Vagina (tissue), 2 donors: Measurements from ENCODE around the gene FGD2. TPM values are rescaled to one million over a fixed set of nuclear protein-coding genes. Genes with fewer than 3 reads are reported as not detected.

ENCODE experiments used
- DNase-seq, 2 donors: peaks; one replicate each; pipeline ENCODE4 v3.0.0-alpha.2; 2017; ENCODE audit errors: extremely low spot score in 2 of 2
- H3K27ac ChIP-seq: fragments of 200-600 bp; sonication (generic); one replicate; pipeline ENCODE4 v1.5.1; 2019
- H3K27me3 ChIP-seq: fragments of 200-600 bp; sonication (generic); one replicate; pipeline ENCODE4 v1.5.1; 2019
- H3K36me3 ChIP-seq, 2 donors: fragments of 200-600 bp; sonication (generic); one replicate each; pipeline ENCODE4 v1.5.1; 2017 to 2019
- H3K4me1 ChIP-seq: fragments of 200-600 bp; sonication (generic); one replicate; pipeline ENCODE4 v1.5.1; 2019
- H3K4me3 ChIP-seq, 2 donors: fragments of 200-600 bp; sonication (generic); 1 replicate in 1 of 2; 2 replicates in 1 of 2; pipeline ENCODE4 v1.5.1; 2016 to 2019
- H3K9me3 ChIP-seq: fragments of 200-600 bp; sonication (generic); one replicate; pipeline ENCODE4 v1.5.1; 2019
- POLR2A ChIP-seq, 2 donors: fragments of 450-650 bp; IDR thresholded peaks; one replicate each; pipeline ENCODE4 v1.6.1; 2017; ENCODE audit warnings: antibody characterized with exemption in 2 of 2, mild to moderate bottlenecking in 2 of 2, moderate library complexity in 2 of 2
- POLR2AphosphoS5 ChIP-seq, 2 donors: sonication (generic); formaldehyde crosslinking; IDR thresholded peaks; one replicate each; pipeline ENCODE4 v1.9.0; 2017; ENCODE audit warnings: antibody characterized with exemption in 2 of 2, mild to moderate bottlenecking in 2 of 2, low read depth in 1 of 2; ENCODE audit not compliant: insufficient read depth in 1 of 2
- intact Hi-C: fragments of 100-400 bp; cut with DNase I; formaldehyde crosslinking; loops from one replicate; pipeline ENCODE4 v1.15.1; 2023
- total RNA-seq: library from RNA; depleted of rRNA; stranded (reverse); fragments of >200 nt; gene quantifications from one replicate; pipeline ENCODE4 v1.2.3, GENCODE V29; 2016
- TF ChIP-seq, protein P1 (sequence below), 3 experiments: fragments of 450-650 bp in 2 of 3; fragments of 200-600 bp in 1 of 3; sonication (generic) in 1 of 3; IDR thresholded peaks; one replicate each; pipeline ENCODE4 v1.5.1; 2017 to 2019; ENCODE audit warnings: antibody characterized with exemption in 3 of 3, mild to moderate bottlenecking in 2 of 3, moderate library complexity in 2 of 3

FGD2 gene
- total RNA-seq, 1 donor from 2014 or later = 20.4 TPM

DNA sequence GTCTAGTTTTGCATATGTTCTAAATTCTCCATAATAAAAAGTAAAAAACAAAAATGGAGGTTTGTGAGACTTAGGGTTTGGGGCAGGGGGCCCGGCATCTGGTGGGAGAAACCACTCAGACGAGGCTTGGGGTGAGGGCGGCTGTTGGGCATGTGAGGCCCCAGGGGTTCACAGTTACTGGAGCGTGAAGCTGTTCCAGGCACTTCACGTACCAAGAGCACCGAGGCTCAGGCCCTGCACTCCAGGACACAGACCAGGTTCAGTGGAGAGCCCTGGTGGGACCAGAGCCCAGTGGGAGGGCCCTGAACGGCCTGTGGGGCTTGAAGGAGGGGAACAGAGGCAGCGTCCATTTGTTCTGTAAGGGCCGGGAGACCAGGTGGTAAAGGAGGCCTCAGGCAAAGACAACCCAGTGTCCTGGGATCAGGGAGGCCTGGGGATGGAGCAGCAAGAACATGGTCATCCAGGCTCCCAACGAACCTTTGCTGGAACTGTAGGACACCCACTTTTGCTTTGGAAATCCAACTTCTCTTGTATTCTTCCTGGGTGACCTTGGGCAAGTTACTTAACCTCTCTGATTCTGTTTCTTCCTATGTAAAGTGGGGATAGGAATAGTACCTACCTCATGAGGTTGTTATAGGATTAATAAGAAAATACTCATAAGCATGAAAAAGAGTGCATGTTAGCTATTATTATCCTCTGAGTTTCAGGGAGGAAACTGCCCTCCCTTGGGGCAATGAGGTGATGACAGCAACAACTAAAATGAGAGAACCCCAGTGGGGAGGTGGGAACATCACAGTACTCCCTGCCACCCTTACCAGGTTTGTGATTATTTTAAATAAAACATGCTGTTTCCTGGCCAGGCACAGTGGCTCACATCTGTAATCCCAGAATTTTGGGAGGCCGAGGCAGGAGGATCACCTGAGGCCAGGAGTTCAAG, 1.1 kb upstream of the FGD2 start:
- no peaks in the 10 kb centered on the region for H3K9me3 ChIP-seq

DNA sequence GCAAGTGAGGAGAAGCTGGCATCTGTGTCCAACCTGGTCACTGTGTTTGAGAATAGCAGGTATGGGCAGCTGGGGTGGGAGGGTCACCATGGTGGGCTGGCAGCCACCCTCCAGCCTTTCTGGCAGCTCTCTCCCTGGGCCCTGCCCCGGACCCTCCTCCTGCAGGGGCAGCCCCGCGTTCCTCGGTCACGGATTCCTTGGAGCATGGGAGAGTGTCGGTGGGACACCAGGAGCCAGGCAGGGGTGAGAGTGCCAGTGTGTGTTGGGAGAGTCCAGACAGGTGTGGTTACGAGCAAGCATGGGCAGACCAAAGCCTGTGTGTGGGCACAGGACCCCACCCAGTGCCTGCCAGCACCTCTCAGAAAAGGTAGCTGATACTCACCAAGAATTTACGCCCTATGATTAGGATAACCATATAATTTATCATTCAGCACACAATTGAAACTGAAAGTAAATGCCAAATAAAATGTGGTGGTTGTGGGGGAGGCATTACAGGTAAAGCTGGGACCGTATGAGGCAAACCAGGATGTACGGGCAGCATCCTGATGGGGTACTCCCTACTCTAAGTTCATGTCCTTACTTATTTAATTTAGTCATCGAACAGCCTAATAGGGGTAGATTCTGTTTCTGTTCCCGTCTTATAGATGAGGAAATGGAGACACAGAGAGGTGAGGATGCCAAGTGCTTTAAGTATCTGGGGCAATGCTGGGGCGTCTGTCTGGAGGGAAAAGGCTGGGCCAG, 542 bp downstream of the FGD2 start:
- H3K27ac ChIP-seq = no peak overlapping the region
- TF ChIP-seq POLR2AphosphoS5 (IDR thresholded peaks at IDR 0.05; ENCODE audit: insufficient read depth in 1 of 2, low read depth in 1 of 2) (no peak), POLR2A (IDR thresholded peaks at IDR 0.05) (no peak)
- TF ChIP-seq, protein P1, sequence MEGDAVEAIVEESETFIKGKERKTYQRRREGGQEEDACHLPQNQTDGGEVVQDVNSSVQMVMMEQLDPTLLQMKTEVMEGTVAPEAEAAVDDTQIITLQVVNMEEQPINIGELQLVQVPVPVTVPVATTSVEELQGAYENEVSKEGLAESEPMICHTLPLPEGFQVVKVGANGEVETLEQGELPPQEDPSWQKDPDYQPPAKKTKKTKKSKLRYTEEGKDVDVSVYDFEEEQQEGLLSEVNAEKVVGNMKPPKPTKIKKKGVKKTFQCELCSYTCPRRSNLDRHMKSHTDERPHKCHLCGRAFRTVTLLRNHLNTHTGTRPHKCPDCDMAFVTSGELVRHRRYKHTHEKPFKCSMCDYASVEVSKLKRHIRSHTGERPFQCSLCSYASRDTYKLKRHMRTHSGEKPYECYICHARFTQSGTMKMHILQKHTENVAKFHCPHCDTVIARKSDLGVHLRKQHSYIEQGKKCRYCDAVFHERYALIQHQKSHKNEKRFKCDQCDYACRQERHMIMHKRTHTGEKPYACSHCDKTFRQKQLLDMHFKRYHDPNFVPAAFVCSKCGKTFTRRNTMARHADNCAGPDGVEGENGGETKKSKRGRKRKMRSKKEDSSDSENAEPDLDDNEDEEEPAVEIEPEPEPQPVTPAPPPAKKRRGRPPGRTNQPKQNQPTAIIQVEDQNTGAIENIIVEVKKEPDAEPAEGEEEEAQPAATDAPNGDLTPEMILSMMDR (IDR thresholded peaks at IDR 0.05) = no peak
- no peaks in the 10 kb centered on the region for H3K9me3 ChIP-seq
- DNase-seq = no peak
- H3K4me1 ChIP-seq = peaks cover 10% of the 10 kb centered on the region
- H3K27me3 ChIP-seq = no peaks in the 10 kb centered on the region
- no peaks in the 10 kb centered on the region for H3K36me3 ChIP-seq
- intact Hi-C loops = no loop called here
- H3K4me3 ChIP-seq = peak overlapping the region; percentile 4 to 12

More for the DNA sequence above, 1.1 kb upstream of the FGD2 start:
- Histone ChIP-seq H3K27ac (no peak overlapping the region), H3K36me3 (no peaks in the 10 kb centered on the region), H3K4me3 (no peak overlapping the region), H3K4me1 (peaks cover 10% of the 10 kb centered on the region), H3K27me3 (no peaks in the 10 kb centered on the region)
- TF ChIP-seq POLR2A (IDR thresholded peaks at IDR 0.05) = no peak
- no peak for TF ChIP-seq POLR2AphosphoS5 (IDR thresholded peaks at IDR 0.05; ENCODE audit: insufficient read depth in 1 of 2, low read depth in 1 of 2)
- TF ChIP-seq, protein P1 (IDR thresholded peaks at IDR 0.05) = no peak
- intact Hi-C loops = no loop called here
- no peak for DNase-seq

DNA sequence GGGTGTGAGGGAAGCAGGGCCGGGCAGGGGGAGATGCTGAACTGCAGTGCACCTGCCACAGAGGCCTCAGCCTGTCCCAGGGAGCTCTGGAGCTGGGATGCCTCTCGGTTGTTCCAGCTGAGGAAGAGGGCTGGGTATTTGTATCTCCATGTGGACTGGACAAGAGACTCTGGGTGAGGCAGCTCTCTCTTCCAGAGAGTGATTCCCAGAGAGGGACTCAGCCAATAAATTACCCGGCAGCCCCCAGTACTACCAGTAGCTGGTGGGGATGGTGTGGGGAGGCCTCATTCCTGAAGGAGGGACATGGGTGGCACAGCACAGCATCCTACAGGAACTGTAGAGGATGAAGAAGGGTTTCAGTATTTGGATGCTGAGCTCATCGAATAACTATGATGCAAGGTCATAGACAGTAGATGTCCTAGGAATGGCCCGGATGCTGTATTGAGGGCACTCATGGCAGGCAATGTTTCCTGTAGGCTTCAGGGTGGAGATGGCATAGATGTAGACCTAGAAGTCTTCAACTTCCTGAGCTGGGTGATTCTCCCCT, 1.4 kb downstream of the FGD2 start:
- no peak for DNase-seq
- no peaks in the 10 kb centered on the region for H3K27me3 ChIP-seq
- no peaks in the 10 kb centered on the region for H3K36me3 ChIP-seq
- TF ChIP-seq POLR2A (IDR thresholded peaks at IDR 0.05) (no peak), POLR2AphosphoS5 (IDR thresholded peaks at IDR 0.05; ENCODE audit: insufficient read depth in 1 of 2, low read depth in 1 of 2) (no peak)
- TF ChIP-seq, protein P1 (IDR thresholded peaks at IDR 0.05) = no peak
- peak overlapping the region; percentile 4 to 12 for H3K4me3 ChIP-seq
- no peak overlapping the region for H3K27ac ChIP-seq
- no peaks in the 10 kb centered on the region for H3K9me3 ChIP-seq
- intact Hi-C loops = no loop called here
- H3K4me1 ChIP-seq = peaks cover 10% of the 10 kb centered on the region

DNA sequence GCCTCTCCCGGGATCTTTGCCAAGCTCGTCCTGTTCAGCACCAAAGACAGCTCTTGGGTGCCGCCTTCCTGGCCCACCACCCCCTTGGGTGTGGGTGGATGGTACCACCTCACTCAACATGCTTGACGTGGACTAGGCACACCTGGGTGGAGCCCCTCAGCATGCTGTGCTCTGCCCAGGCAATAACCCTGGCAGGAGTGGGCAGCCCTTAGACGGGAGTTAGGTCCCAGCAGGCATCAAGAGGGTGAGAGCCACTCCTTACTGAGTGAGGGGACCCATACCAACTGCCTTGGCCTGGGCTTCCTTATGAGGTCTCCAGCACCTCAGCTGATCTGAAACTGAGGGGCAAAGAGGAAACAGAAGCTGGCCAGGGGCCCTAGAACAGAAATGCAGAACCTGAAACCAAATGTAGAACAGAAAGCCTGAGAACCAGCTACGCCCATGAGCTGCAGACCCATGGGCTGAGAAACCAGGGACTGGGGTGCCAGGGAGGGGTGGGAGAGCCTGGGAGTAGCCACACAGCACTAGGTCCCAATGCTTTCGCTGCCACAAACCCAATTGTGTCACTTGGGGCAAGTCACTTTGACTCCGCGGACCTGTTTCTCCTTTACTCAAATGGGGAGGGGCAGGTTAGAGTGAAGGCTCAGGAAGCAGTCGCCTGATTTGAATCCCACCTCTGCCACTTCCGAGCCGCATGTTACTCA, 2.0 kb downstream of the FGD2 start:
- peak overlapping the region in 1 of 2 donors; percentile 12 for H3K4me3 ChIP-seq
- H3K27ac ChIP-seq = no peak overlapping the region
- intact Hi-C loops = no loop called here

More for the DNA sequence above, 2.0 kb downstream of the FGD2 start:
- Histone ChIP-seq H3K27me3 (no peaks in the 10 kb centered on the region), H3K4me1 (peaks cover 10% of the 10 kb centered on the region), H3K36me3 (no peaks in the 10 kb centered on the region), H3K9me3 (no peaks in the 10 kb centered on the region)
- TF ChIP-seq, protein P1 (IDR thresholded peaks at IDR 0.05) = no peak
- TF ChIP-seq POLR2A (IDR thresholded peaks at IDR 0.05) (no peak), POLR2AphosphoS5 (IDR thresholded peaks at IDR 0.05; ENCODE audit: insufficient read depth in 1 of 2, low read depth in 1 of 2) (no peak)
- no peak for DNase-seq
